Breast epithelium (tissue), 4 donors: ENCODE results near the gene SLC16A12. TPM values are rescaled to one million over a fixed set of nuclear protein-coding genes. Genes with fewer than 3 reads are reported as not detected.

Experiments used
- DNase-seq, 2 donors: peaks; one replicate each; pipeline ENCODE4 v3.0.0-alpha.2; 2019; ENCODE audit warnings: low spot score in 2 of 2
- H3K27ac ChIP-seq, 2 donors: fragments of 200-600 bp; sonication (generic) in 1 of 2; one replicate each; pipeline ENCODE4 v1.5.1; 2016 to 2019; ENCODE audit warnings: mild to moderate bottlenecking in 1 of 2
- H3K27me3 ChIP-seq, 2 donors: fragments of 200-600 bp; sonication (generic) in 1 of 2; one replicate each; pipeline versions ENCODE4 v1.5.1 to v1.6.0; 2017 to 2019; ENCODE audit warnings: control low read depth in 1 of 2, mild to moderate bottlenecking in 1 of 2
- H3K36me3 ChIP-seq: fragments of 200-600 bp; one replicate; pipeline ENCODE4 v1.5.1; 2019
- H3K4me1 ChIP-seq, 2 donors: fragments of 200-600 bp; sonication (generic); one replicate each; pipeline ENCODE4 v1.5.1; 2016 to 2019; ENCODE audit warnings: control low read depth in 1 of 2
- H3K4me3 ChIP-seq, 3 donors: fragments of 200-600 bp; sonication (generic); 1 replicate in 2 of 3; 2 replicates in 1 of 3; pipeline ENCODE4 v1.5.1; 2016 to 2019; ENCODE audit warnings: mild to moderate bottlenecking in 3 of 3, moderate library complexity in 2 of 3
- H3K9me3 ChIP-seq, 2 donors: fragments of 200-600 bp; sonication (generic) in 1 of 2; one replicate each; pipeline ENCODE4 v1.5.1; 2016 to 2019; ENCODE audit warnings: control low read depth in 1 of 2
- CTCF ChIP-seq, 3 donors: fragments of 450-650 bp; IDR thresholded peaks; one replicate each; pipeline ENCODE4 v1.5.1; 2016 to 2017; ENCODE audit warnings: antibody characterized with exemption in 3 of 3, mild to moderate bottlenecking in 3 of 3, moderate library complexity in 3 of 3
- POLR2A ChIP-seq: fragments of 450-650 bp; IDR thresholded peaks from one replicate; pipeline ENCODE4 v1.6.1; 2016; ENCODE audit warnings: antibody characterized with exemption, mild to moderate bottlenecking, moderate library complexity
- POLR2AphosphoS5 ChIP-seq, 3 donors: sonication (generic); formaldehyde crosslinking; IDR thresholded peaks; one replicate each; pipeline ENCODE4 v1.6.1; 2017; ENCODE audit warnings: antibody characterized with exemption in 3 of 3
- intact Hi-C: fragments of 100-400 bp; cut with DNase I; formaldehyde crosslinking; loops from one replicate; pipeline ENCODE4 v1.15.1; 2023; ENCODE audit warnings: low total_unique reads
- total RNA-seq, 3 donors: library from RNA; depleted of rRNA; stranded (reverse); fragments of >200 nt; gene quantifications; one replicate each; pipeline ENCODE4 v1.1.0, GENCODE V29; 2016

The SLC16A12 gene
- total RNA-seq, 3 donors from 2014 or later = 2.6 to 4.8 (median 3.4) TPM

- Histone ChIP-seq H3K9me3 (no peaks in the 10 kb centered on the region), H3K4me3 (no peak overlapping the region), H3K36me3 (no peaks in the 10 kb centered on the region), H3K27ac (no peak overlapping the region), H3K27me3 (no peaks in the 10 kb centered on the region), H3K4me1 (no peaks in the 10 kb centered on the region)
- no peak for DNase-seq
- intact Hi-C loops = loop anchor here (5.0 kb wide), 1 partner anchor 357 kb away; no protein-coding TSS in a partner anchor
- no peak for TF ChIP-seq POLR2AphosphoS5 (IDR thresholded peaks at IDR 0.05)
- TF ChIP-seq CTCF (IDR thresholded peaks at IDR 0.05) = no peak
- no peak for TF ChIP-seq POLR2A
Measured at GRCh38 chr10:89404104-89405047, 131.0 kb downstream of the SLC16A12 start.

- H3K9me3 ChIP-seq = no peaks in the 10 kb centered on the region
- H3K36me3 ChIP-seq = no peaks in the 10 kb centered on the region
- TF ChIP-seq POLR2AphosphoS5 (IDR thresholded peaks at IDR 0.05) = no peak
- no peak for TF ChIP-seq POLR2A
- no peak for TF ChIP-seq CTCF (IDR thresholded peaks at IDR 0.05)
- no peak overlapping the region for H3K27ac ChIP-seq
- DNase-seq = no peak
- H3K4me1 ChIP-seq = no peaks in the 10 kb centered on the region
- no peak overlapping the region for H3K4me3 ChIP-seq
- no peaks in the 10 kb centered on the region for H3K27me3 ChIP-seq
- intact Hi-C loops = no loop called here
Measured at GRCh38 chr10:89403043-89403442, 132.4 kb downstream of the SLC16A12 start.

- Histone ChIP-seq H3K9me3 (no peaks in the 10 kb centered on the region), H3K27ac (no peak overlapping the region), H3K27me3 (no peaks in the 10 kb centered on the region), H3K36me3 (no peaks in the 10 kb centered on the region), H3K4me3 (no peak overlapping the region), H3K4me1 (no peaks in the 10 kb centered on the region)
- TF ChIP-seq POLR2AphosphoS5 (IDR thresholded peaks at IDR 0.05) = no peak
- no peak for TF ChIP-seq POLR2A
- TF ChIP-seq CTCF (IDR thresholded peaks at IDR 0.05) = no peak
- intact Hi-C loops = no loop called here
- DNase-seq = no peak
Measured at GRCh38 chr10:89399956-89400355, 135.4 kb downstream of the SLC16A12 start.

GRCh38 chr10:89398003-89398749, 137.2 kb downstream of the SLC16A12 start:
- Histone ChIP-seq H3K4me1 (no peaks in the 10 kb centered on the region), H3K27ac (no peak overlapping the region), H3K36me3 (no peaks in the 10 kb centered on the region), H3K27me3 (no peaks in the 10 kb centered on the region), H3K4me3 (no peak overlapping the region), H3K9me3 (no peaks in the 10 kb centered on the region)
- TF ChIP-seq CTCF (IDR thresholded peaks at IDR 0.05) (no peak), POLR2A (no peak), POLR2AphosphoS5 (IDR thresholded peaks at IDR 0.05) (no peak)
- DNase-seq = no peak
- intact Hi-C loops = no loop called here

GRCh38 chr10:89395141-89395540, 140.3 kb downstream of the SLC16A12 start:
- H3K9me3 ChIP-seq = no peaks in the 10 kb centered on the region
- H3K4me3 ChIP-seq = peak overlapping the region in 1 of 3 donors; percentile 17
- peak overlapping the region in 1 of 2 donors; percentile 21 for H3K27ac ChIP-seq
- DNase-seq = no peak
- TF ChIP-seq CTCF (IDR thresholded peaks at IDR 0.05) (no peak), POLR2A (no peak), POLR2AphosphoS5 (IDR thresholded peaks at IDR 0.05) (no peak)
- intact Hi-C loops = no loop called here
- no peaks in the 10 kb centered on the region for H3K36me3 ChIP-seq
- H3K27me3 ChIP-seq = no peaks in the 10 kb centered on the region
- H3K4me1 ChIP-seq = no peaks in the 10 kb centered on the region
